Glutamatergic neuron (in vitro differentiated cells): Measurements from ENCODE around the gene PLCG2. TPM values are rescaled to one million over a fixed set of nuclear protein-coding genes. Genes with fewer than 3 reads are reported as not detected.

Source experiments
- DNase-seq: peaks from one replicate; pipeline ENCODE4 v3.0.0; 2022
- H3K27ac Mint-ChIP-seq: one replicate; pipeline ENCODE4 v1.8.0; 2020; ENCODE audit warnings: mild to moderate bottlenecking, mixed read lengths, inconsistent platforms; ENCODE audit not compliant: unreplicated experiment
- H3K27me3 Mint-ChIP-seq: one replicate; pipeline ENCODE4 v1.8.0; 2020; ENCODE audit warnings: mild to moderate bottlenecking, moderate library complexity, mixed read lengths, inconsistent platforms; ENCODE audit not compliant: unreplicated experiment
- H3K36me3 Mint-ChIP-seq: one replicate; pipeline ENCODE4 v1.8.0; 2020; ENCODE audit warnings: mild to moderate bottlenecking, mixed read lengths, inconsistent platforms; ENCODE audit not compliant: unreplicated experiment
- H3K4me1 Mint-ChIP-seq: one replicate; pipeline ENCODE4 v1.8.0; 2020; ENCODE audit warnings: mild to moderate bottlenecking, low read depth, mixed read lengths, inconsistent platforms; ENCODE audit not compliant: unreplicated experiment
- H3K4me3 Mint-ChIP-seq: one replicate; pipeline ENCODE4 v1.8.0; 2020; ENCODE audit warnings: mild to moderate bottlenecking, mixed read lengths, inconsistent platforms; ENCODE audit not compliant: unreplicated experiment
- H3K9me3 Mint-ChIP-seq: one replicate; pipeline ENCODE4 v1.8.0; 2020; ENCODE audit warnings: mild to moderate bottlenecking, moderate library complexity, mixed read lengths, inconsistent platforms; ENCODE audit not compliant: unreplicated experiment
- CTCF ChIP-seq: fragments of 200-600 bp; sonication (generic); IDR thresholded peaks from one replicate; pipeline ENCODE4 v1.5.0; 2021; ENCODE audit not compliant: partially characterized antibody, unreplicated experiment
- total RNA-seq: library from RNA; stranded (reverse); fragmentation: NEBNext Ultra II Directional; extraction: Animal tissue kit (Norgen Biotek cat#: 25700); gene quantifications from one replicate; pipeline ENCODE4 v1.2.1, GENCODE V29; 2021; ENCODE audit not compliant: unreplicated experiment

PLCG2 gene
- total RNA-seq, 1 donor from 2014 or later: 0.49 TPM

- TF ChIP-seq CTCF: no peak
- Mint-ChIP-seq H3K4me3 (no peak overlapping the region), H3K36me3 (no peaks in the 10 kb centered on the region), H3K27me3 (peaks cover 1% of the 10 kb centered on the region), H3K27ac (no peak overlapping the region), H3K4me1 (no peaks in the 10 kb centered on the region), H3K9me3 (no peaks in the 10 kb centered on the region)
- no peak for DNase-seq
Observed at GRCh38 chr16:81823734-81824133, 44.6 kb downstream of the PLCG2 start.

GRCh38 chr16:81826523-81826922 is 47.4 kb downstream of the PLCG2 start:
- Mint-ChIP-seq H3K4me3 (no peak overlapping the region), H3K27me3 (no peaks in the 10 kb centered on the region), H3K36me3 (no peaks in the 10 kb centered on the region), H3K9me3 (no peaks in the 10 kb centered on the region), H3K27ac (no peak overlapping the region), H3K4me1 (no peaks in the 10 kb centered on the region)
- TF ChIP-seq CTCF: no peak
- DNase-seq: no peak

GRCh38 chr16:81830845-81831540 is 51.9 kb downstream of the PLCG2 start:
- H3K27ac Mint-ChIP-seq: no peak overlapping the region
- no peaks in the 10 kb centered on the region for H3K27me3 Mint-ChIP-seq
- TF ChIP-seq CTCF: no peak
- no peaks in the 10 kb centered on the region for H3K4me1 Mint-ChIP-seq
- DNase-seq: no peak
- no peaks in the 10 kb centered on the region for H3K36me3 Mint-ChIP-seq
- H3K9me3 Mint-ChIP-seq: no peaks in the 10 kb centered on the region
- no peak overlapping the region for H3K4me3 Mint-ChIP-seq

- Mint-ChIP-seq H3K4me3 (no peak overlapping the region), H3K27ac (no peak overlapping the region), H3K27me3 (no peaks in the 10 kb centered on the region), H3K4me1 (no peaks in the 10 kb centered on the region), H3K9me3 (no peaks in the 10 kb centered on the region), H3K36me3 (no peaks in the 10 kb centered on the region)
- no peak for DNase-seq
- no peak for TF ChIP-seq CTCF
Observed at GRCh38 chr16:81831722-81832126, 52.6 kb downstream of the PLCG2 start.

GRCh38 chr16:81832801-81833547 is 53.9 kb downstream of the PLCG2 start:
- Mint-ChIP-seq H3K4me3 (no peak overlapping the region), H3K36me3 (no peaks in the 10 kb centered on the region), H3K4me1 (no peaks in the 10 kb centered on the region), H3K9me3 (no peaks in the 10 kb centered on the region), H3K27ac (no peak overlapping the region), H3K27me3 (peaks cover 2% of the 10 kb centered on the region)
- DNase-seq: no peak
- no peak for TF ChIP-seq CTCF
